Ishikawa (cell line): Measurements from ENCODE around the gene TNPO3.

Experiments
- CEBPB ChIP-seq: IDR thresholded peaks from 2 replicates; pipeline ENCODE4 v1.6.1; 2012
- CREB1 ChIP-seq: IDR thresholded peaks from 2 replicates; pipeline ENCODE4 v1.6.1; 2012; ENCODE audit warnings: low read depth
- EGR1 ChIP-seq: IDR thresholded peaks from 2 replicates; pipeline ENCODE4 v1.6.1; 2012
- EP300 ChIP-seq: IDR thresholded peaks from 2 replicates; pipeline ENCODE4 v1.6.1; 2012; ENCODE audit warnings: borderline replicate concordance
- FOXM1 ChIP-seq: IDR thresholded peaks from 2 replicates; pipeline ENCODE4 v1.6.1; 2012; ENCODE audit warnings: low read depth, borderline replicate concordance
- NFIC ChIP-seq: IDR thresholded peaks from 2 replicates; pipeline ENCODE4 v1.6.1; 2012
- RAD21 ChIP-seq: IDR thresholded peaks from 2 replicates; pipeline ENCODE4 v1.6.1; 2012; ENCODE audit warnings: low read depth
- REST ChIP-seq: IDR thresholded peaks from 2 replicates; pipeline ENCODE4 v1.6.1; 2012; ENCODE audit warnings: low read depth, mild to moderate bottlenecking
- TAF1 ChIP-seq: IDR thresholded peaks from 2 replicates; pipeline ENCODE4 v1.6.1; 2012; ENCODE audit warnings: low read depth, mild to moderate bottlenecking
- TCF12 ChIP-seq: IDR thresholded peaks from 2 replicates; pipeline ENCODE4 v1.6.1; 2012; ENCODE audit warnings: low read depth
- TEAD4 ChIP-seq: IDR thresholded peaks from 2 replicates; pipeline ENCODE4 v1.6.1; 2012
- YY1 ChIP-seq: IDR thresholded peaks from 2 replicates; pipeline ENCODE4 v1.6.1; 2012; ENCODE audit warnings: low read depth
- ZBTB7A ChIP-seq: IDR thresholded peaks from 2 replicates; pipeline ENCODE4 v1.6.1; 2012; ENCODE audit warnings: low read depth
- TF ChIP-seq, protein P1 (sequence below): IDR thresholded peaks from 2 replicates; pipeline ENCODE4 v1.6.1; 2012
- TF ChIP-seq, protein P2 (sequence below): IDR thresholded peaks from 2 replicates; pipeline ENCODE4 v1.6.1; 2012

The TNPO3 gene

DNA sequence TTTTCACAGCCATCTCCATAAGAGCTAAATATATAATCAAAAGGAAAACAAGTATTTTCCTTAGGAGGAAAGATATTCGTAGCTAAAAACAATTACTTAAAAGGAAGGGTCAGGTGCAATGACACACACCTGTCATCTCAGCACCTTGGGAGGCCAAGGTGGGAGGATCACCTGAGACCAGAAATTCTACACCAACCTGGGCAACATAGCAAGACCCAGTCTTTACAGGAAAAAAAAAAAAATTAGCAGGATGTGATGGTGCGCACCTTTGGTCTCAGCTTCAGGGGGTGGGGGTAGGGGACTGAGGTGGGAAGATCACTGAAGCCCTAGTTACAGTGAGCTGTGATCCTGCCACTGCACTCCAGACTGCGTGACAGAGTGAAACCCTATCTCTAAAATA, 11.9 kb downstream of the TNPO3 start:
- TF ChIP-seq, protein P1, sequence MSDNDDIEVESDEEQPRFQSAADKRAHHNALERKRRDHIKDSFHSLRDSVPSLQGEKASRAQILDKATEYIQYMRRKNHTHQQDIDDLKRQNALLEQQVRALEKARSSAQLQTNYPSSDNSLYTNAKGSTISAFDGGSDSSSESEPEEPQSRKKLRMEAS = no peak
- TF ChIP-seq CREB1 (no peak), FOXM1 (no peak), YY1 (no peak), REST (no peak)

DNA sequence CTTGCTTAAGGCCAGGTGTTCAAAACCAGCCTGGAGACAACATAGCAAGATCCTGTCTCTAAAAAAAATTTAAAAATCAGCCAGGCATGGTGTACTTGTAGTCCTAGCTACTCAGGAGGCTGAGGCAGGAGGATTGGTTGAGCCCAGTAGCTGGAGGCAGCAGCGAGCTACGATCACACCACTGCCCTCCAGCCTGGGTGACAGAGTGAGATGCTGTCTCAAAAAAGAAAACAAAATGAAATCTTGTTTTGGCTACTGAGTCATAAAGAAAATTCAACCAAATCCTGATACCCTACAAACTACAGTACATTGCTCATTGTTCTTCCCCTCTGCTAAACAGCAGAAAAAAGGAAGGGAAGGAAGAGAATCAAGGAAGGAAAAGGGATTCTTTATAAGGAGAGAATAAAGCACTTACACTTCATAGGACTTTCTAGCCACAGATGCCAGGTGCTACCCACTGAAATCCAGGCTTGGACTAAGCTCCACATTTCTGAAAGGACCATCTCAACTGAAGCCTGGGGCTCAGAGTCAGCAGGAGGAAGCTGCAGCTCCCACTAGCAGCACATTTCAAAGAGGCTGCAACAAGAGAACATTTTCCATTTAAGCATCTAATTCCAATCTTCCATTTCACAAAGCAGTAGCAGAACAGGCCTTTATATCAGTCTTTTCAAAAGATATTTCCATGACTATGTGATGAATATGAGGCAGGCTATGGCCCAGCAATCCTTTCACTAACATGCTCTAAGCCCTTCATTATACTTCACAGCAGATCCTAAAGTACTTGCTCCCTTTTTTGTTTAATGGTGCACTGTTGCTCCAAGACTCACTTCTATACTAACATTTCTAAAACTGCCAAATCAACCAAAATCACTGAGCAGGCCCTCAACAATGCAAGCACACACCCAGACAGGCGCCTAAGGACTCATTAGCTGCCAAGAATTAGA, 13.5 kb downstream of the TNPO3 start:
- no peak for TF ChIP-seq TEAD4
- no peak for TF ChIP-seq CREB1
- no peak for TF ChIP-seq EP300
- TF ChIP-seq CEBPB = no peak
- no peak for TF ChIP-seq REST
- no peak for TF ChIP-seq NFIC
- no peak for TF ChIP-seq EGR1

GRCh38 chr7:129037585-129037984, 17.3 kb downstream of the TNPO3 start:
- TF ChIP-seq YY1 (no peak), TEAD4 (no peak), EGR1 (no peak), TAF1 (no peak), CEBPB (no peak), TCF12 (no peak), NFIC (no peak)
- TF ChIP-seq, protein P2, sequence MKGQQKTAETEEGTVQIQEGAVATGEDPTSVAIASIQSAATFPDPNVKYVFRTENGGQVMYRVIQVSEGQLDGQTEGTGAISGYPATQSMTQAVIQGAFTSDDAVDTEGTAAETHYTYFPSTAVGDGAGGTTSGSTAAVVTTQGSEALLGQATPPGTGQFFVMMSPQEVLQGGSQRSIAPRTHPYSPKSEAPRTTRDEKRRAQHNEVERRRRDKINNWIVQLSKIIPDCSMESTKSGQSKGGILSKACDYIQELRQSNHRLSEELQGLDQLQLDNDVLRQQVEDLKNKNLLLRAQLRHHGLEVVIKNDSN = no peak

GRCh38 chr7:129032017-129032416, 22.9 kb downstream of the TNPO3 start:
- no peak for TF ChIP-seq EP300

DNA sequence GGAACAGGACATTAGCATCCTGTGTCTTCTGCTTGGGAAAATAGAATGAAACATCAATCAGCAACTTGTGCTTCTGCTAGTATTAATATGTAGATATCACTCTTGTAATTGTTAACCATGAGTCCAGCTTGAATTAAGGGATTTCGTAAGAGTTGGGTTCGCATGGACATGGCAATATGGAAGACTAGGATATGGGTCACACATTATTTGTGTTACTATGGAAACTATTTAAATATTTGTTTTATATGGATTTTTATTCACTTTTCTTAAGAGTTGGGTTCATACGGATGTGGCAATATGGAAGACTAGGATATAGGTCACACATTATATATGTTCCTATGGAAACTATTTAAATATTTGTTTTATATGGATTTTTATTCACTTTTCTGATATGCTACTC, 24.5 kb downstream of the TNPO3 start:
- no peak for TF ChIP-seq TCF12
- TF ChIP-seq RAD21 = no peak
- TF ChIP-seq TEAD4 = no peak
- no peak for TF ChIP-seq EGR1
- TF ChIP-seq FOXM1 = no peak
- no peak for TF ChIP-seq NFIC
- TF ChIP-seq, protein P2 = no peak
- no peak for TF ChIP-seq REST
- no peak for TF ChIP-seq EP300
- TF ChIP-seq CREB1 = no peak
- TF ChIP-seq TAF1 = no peak
- no peak for TF ChIP-seq YY1
- no peak for TF ChIP-seq ZBTB7A
- TF ChIP-seq, protein P1 = no peak
- TF ChIP-seq CEBPB = no peak
